GM21423 (cell line): ENCODE measurements around the gene OR10T2.
"Not testable (repeated sequence)": the region's sequence is repeated elsewhere in the genome, so short reads cannot be mapped to it uniquely, and the experiment has no call there.

Experiments used
- ATAC-seq: cut with Tn5 transposase; IDR thresholded peaks from one replicate; pipeline ENCODE4 v1.9.1; 2021; ENCODE audit warnings: mild to moderate bottlenecking, moderate library complexity; ENCODE audit not compliant: unreplicated experiment

OR10T2 gene

DNA sequence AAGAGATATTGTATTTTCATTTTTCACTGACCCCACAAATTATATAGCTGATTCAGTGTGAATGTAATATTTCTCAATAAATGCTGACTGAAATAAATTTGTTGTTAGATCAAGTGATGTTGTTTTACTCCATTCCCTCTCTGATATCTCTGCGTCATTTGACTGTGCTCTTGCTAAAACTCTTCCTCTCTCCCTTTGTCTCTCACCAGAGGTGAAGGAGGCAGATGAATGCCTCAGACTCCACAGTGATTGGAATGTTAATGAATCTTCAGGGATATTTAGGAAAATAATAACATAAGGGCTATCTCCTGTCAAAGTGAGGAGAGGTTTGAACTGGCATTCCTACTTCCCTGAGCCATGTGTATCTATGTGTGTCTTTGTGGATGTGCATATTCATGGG lies 41.8 kb downstream of the OR10T2 start:
- ATAC-seq, result no peak

DNA sequence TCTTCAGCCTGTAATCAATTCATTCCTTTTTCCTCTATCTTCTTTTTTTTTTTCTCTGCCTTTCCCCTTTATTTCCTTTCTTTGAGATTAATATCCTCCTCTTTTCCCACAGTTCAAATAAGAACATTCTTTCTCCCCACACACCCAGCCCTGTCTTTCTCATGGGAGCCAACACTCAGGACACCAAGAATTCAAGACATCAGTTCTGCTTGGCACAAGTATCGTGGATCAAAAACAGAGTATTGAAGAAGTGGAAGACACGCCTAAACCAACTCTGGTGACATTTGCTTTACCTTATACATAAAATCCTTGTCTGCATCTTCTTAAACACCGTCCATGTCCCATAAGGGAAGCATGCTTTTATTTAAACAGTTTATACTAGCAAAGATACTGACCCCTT lies 42.6 kb downstream of the OR10T2 start:
- no peak for ATAC-seq

DNA sequence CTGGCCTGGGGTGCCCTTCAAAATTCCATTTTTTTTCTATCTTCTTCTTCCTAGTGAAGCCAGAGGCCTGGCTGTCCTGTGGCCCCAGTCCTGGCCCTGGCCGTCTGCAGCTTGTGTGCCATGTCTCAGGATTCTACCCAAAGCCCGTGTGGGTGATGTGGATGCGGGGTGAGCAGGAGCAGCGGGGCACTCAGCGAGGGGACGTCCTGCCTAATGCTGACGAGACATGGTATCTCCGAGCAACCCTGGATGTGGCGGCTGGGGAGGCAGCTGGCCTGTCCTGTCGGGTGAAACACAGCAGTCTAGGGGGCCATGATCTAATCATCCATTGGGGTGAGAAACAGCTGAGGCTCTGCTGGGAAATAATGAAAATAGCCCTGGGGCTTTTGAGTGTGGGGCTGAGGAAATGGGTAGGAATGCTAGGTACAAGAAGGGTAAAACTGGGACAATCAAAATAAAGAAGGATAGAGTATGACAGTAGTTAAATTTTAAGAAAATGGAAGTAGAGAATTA lies 43.4 kb downstream of the OR10T2 start:
- ATAC-seq, result no peak

DNA sequence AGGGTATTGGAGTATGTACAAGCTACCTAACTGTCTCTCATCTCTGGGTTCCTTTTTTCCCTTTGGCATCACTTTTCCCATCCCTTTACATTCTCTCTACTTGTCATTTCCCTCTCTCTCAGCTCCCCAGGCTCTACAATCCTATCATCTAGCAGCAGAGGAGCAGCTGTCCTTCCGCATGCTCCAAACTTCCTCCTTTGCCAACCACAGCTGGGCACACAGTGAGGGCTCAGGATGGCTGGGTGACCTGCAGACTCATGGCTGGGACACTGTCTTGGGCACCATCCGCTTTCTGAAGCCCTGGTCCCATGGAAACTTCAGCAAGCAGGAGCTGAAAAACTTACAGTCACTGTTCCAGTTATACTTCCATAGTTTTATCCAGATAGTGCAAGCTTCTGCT lies 45.0 kb downstream of the OR10T2 start:
- no peak for ATAC-seq

DNA sequence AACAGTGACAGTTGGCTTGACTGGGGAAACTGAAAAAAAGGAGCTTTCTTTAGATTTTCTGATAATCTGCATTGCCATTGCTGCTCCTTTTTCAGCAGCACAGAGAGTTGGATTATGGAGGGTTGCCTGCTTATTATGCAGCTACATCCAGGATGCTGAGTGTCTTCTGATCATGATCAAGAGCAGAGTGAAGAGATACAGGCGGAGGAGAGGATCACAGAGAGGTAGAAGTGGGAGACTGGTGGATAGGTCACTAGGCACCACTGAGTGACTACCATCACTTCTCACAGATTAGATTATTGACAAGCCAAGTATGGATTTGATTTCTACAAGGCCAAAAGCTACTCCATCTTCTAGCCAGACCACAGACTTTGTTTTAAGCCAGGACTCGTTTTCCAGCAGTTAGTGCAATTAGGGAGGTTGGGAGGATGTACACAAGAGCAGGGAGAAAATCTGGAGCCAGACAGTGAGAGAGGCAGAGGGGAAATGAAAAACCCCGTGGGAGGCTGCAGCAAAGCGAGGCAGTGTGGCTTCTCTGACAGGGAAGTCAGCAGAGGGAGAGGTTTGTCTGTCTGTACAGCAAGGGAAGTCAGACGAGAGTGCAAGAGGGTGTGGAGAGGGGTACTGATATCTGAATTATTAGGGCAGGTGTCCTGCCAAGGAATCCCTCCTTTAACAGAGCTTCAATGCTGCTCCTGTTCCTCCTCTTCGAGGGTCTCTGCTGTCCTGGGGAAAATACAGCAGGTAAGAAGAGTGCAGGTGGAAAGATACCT lies 45.8 kb downstream of the OR10T2 start, which contains the start of gene CD1E:
Gene CD1E, plus strand, starts transcription at position 592 of the 773 bp plus-strand sequence. Its CDS starts 95 bp downstream, at position 687.
- no peak for ATAC-seq

DNA sequence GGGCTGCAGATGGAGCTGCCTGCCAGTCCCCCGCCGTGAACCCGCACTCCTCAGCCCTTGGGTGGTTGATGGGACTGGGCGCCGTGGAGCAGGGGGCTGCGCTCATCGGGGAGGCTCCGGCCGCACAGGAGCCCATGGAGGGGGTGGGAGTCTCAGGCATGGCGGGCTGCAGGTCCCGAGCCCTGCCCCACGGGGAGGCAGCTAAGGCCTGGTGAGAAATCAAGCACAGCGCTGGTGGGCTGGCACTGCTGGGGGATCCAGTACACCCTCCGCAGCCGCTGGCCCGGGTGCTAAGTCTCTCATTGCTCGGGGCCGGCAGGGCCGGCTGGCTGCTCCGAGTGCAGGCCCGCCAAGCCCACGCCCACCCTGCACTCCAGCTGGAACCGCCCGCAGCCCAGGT lies 50.3 kb downstream of the OR10T2 start:
- ATAC-seq, result not testable (repeated sequence)
